Measurements from ENCODE around the gene WSCD1.

WSCD1 gene

DNA sequence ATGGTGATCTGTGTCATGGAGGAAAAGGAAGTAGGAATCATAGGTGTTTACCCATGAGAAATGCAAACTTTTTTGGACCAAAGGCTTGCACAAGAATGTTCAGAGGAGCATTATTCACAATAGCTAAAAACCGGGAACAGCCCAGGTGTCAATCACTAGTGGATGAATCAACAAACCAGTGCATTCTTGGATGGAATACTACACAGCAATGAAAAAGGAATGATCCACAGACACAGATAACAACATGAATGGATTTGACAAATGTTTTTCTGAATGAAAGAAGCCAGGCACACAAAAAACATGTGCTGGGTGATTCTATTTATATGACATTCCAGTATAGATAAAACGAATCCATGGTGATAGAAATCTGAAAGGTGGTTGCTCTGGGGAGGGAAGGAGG is 36.0 kb downstream of the WSCD1 start:
- Histone ChIP-seq H3K27me3 (ENCODE audit: insufficient read depth, low read length) (peaks cover 3% of the 10 kb centered on the region; the same call in 1 of the 2 replicates), H3K36me3 (ENCODE audit: insufficient read depth, low read length) (no peaks in the 10 kb centered on the region), H3F3A (ENCODE audit: insufficient read depth, low read length) (no peaks in the 10 kb centered on the region), H3K79me2 (ENCODE audit: insufficient read depth, low read length) (no peaks in the 10 kb centered on the region), H3K4me2 (ENCODE audit: low read length) (no peak overlapping the region), H3K4me3 (ENCODE audit: low read depth, low read length, poor library complexity, severe bottlenecking) (no peak overlapping the region), H3K9me3 (ENCODE audit: low read length) (no peaks in the 10 kb centered on the region), H2AFZ (ENCODE audit: low read length) (no peak overlapping the region), H3K4me1 (ENCODE audit: insufficient read depth, low read length, severe bottlenecking) (no peaks in the 10 kb centered on the region), H3K9me2 (ENCODE audit: low read depth, low read length) (no peaks in the 10 kb centered on the region), H3K9ac (ENCODE audit: low read length) (no peak overlapping the region), H3K27ac (ENCODE audit: low read depth, low read length, poor library complexity, severe bottlenecking) (no peak overlapping the region), H4K20me1 (ENCODE audit: insufficient read depth, low read length) (no peaks in the 10 kb centered on the region)
- no peak for TF ChIP-seq EZH2 (IDR thresholded peaks at IDR 0.05; ENCODE audit: borderline replicate concordance, low read length)
- TF ChIP-seq, protein P1, sequence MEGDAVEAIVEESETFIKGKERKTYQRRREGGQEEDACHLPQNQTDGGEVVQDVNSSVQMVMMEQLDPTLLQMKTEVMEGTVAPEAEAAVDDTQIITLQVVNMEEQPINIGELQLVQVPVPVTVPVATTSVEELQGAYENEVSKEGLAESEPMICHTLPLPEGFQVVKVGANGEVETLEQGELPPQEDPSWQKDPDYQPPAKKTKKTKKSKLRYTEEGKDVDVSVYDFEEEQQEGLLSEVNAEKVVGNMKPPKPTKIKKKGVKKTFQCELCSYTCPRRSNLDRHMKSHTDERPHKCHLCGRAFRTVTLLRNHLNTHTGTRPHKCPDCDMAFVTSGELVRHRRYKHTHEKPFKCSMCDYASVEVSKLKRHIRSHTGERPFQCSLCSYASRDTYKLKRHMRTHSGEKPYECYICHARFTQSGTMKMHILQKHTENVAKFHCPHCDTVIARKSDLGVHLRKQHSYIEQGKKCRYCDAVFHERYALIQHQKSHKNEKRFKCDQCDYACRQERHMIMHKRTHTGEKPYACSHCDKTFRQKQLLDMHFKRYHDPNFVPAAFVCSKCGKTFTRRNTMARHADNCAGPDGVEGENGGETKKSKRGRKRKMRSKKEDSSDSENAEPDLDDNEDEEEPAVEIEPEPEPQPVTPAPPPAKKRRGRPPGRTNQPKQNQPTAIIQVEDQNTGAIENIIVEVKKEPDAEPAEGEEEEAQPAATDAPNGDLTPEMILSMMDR (IDR thresholded peaks at IDR 0.05; ENCODE audit: low read length), result no peak

GRCh38 chr17:6107791-6108190 is 37.6 kb downstream of the WSCD1 start:
- H3K27me3 ChIP-seq (ENCODE audit: insufficient read depth, low read length), result peaks cover 3% of the 10 kb centered on the region; the same call in 1 of the 2 replicates
- no peaks in the 10 kb centered on the region for H4K20me1 ChIP-seq (ENCODE audit: insufficient read depth, low read length)
- H3K4me1 ChIP-seq (ENCODE audit: insufficient read depth, low read length, severe bottlenecking), result no peaks in the 10 kb centered on the region
- H3K9me2 ChIP-seq (ENCODE audit: low read depth, low read length), result no peaks in the 10 kb centered on the region
- H3K9me3 ChIP-seq (ENCODE audit: low read length), result no peaks in the 10 kb centered on the region
- H3K4me3 ChIP-seq (ENCODE audit: low read depth, low read length, poor library complexity, severe bottlenecking), result no peak overlapping the region
- H3K27ac ChIP-seq (ENCODE audit: low read depth, low read length, poor library complexity, severe bottlenecking), result no peak overlapping the region
- H3K79me2 ChIP-seq (ENCODE audit: insufficient read depth, low read length), result no peaks in the 10 kb centered on the region
- no peaks in the 10 kb centered on the region for H3K36me3 ChIP-seq (ENCODE audit: insufficient read depth, low read length)
- H3K9ac ChIP-seq (ENCODE audit: low read length), result no peak overlapping the region
- TF ChIP-seq, protein P1 (IDR thresholded peaks at IDR 0.05; ENCODE audit: low read length), result no peak
- no peak for TF ChIP-seq EZH2 (IDR thresholded peaks at IDR 0.05; ENCODE audit: borderline replicate concordance, low read length)
- no peak overlapping the region for H2AFZ ChIP-seq (ENCODE audit: low read length)
- H3K4me2 ChIP-seq (ENCODE audit: low read length), result no peak overlapping the region
- no peaks in the 10 kb centered on the region for H3F3A ChIP-seq (ENCODE audit: insufficient read depth, low read length)

DNA sequence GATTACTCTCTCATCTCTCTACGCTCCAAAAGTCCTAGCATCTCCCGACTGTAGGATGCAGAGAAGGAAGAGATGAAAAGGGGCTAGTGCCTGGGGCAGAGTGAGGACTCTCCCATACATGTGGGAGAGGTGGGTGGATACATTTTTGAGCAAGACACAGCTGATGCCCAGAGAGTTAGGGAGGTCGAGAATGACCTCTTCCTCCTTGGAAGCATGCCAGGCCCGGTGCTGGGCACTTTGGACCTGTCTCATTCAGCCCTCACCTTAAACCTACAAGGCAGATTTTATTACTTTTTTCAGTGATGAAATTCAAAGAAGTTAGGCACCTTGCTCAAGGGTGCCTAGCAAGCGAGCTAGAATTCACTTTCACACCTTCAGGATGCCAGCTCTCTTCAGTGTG is 38.2 kb downstream of the WSCD1 start:
- Histone ChIP-seq H2AFZ (ENCODE audit: low read length) (no peak overlapping the region), H3K4me1 (ENCODE audit: insufficient read depth, low read length, severe bottlenecking) (no peaks in the 10 kb centered on the region), H4K20me1 (ENCODE audit: insufficient read depth, low read length) (no peaks in the 10 kb centered on the region), H3K4me3 (ENCODE audit: low read depth, low read length, poor library complexity, severe bottlenecking) (no peak overlapping the region), H3K4me2 (ENCODE audit: low read length) (no peak overlapping the region), H3K36me3 (ENCODE audit: insufficient read depth, low read length) (no peaks in the 10 kb centered on the region), H3K27me3 (ENCODE audit: insufficient read depth, low read length) (peaks cover 3% of the 10 kb centered on the region; the same call in 1 of the 2 replicates), H3F3A (ENCODE audit: insufficient read depth, low read length) (no peaks in the 10 kb centered on the region), H3K79me2 (ENCODE audit: insufficient read depth, low read length) (no peaks in the 10 kb centered on the region), H3K27ac (ENCODE audit: low read depth, low read length, poor library complexity, severe bottlenecking) (no peak overlapping the region), H3K9me3 (ENCODE audit: low read length) (no peaks in the 10 kb centered on the region), H3K9ac (ENCODE audit: low read length) (no peak overlapping the region), H3K9me2 (ENCODE audit: low read depth, low read length) (no peaks in the 10 kb centered on the region)
- no peak for TF ChIP-seq EZH2 (IDR thresholded peaks at IDR 0.05; ENCODE audit: borderline replicate concordance, low read length)
- TF ChIP-seq, protein P1 (IDR thresholded peaks at IDR 0.05; ENCODE audit: low read length), result no peak

Data from OCI-LY1 (cell line).